NCI-H748 (cell line): ENCODE results near the gene MYCBP.
A peak's percentile ranks its signal among the peaks of the same experiment; 100 is the strongest.
"Not testable (repeated sequence)": the region's sequence is repeated elsewhere in the genome, so short reads cannot be mapped to it uniquely, and the experiment has no call there.

Source experiments
- DNase-seq: peaks from one replicate; lab custom pipeline; 2025; ENCODE audit not compliant: unreplicated experiment; lab: John Stamatoyannopoulos, UW

Gene MYCBP

GRCh38 chr1:38870996-38871395 lies 2.2 kb downstream of the MYCBP start:
- no peak for DNase-seq

- no peak for DNase-seq
Observed at GRCh38 chr1:38867208-38867607, 5.9 kb downstream of the MYCBP start.

DNA sequence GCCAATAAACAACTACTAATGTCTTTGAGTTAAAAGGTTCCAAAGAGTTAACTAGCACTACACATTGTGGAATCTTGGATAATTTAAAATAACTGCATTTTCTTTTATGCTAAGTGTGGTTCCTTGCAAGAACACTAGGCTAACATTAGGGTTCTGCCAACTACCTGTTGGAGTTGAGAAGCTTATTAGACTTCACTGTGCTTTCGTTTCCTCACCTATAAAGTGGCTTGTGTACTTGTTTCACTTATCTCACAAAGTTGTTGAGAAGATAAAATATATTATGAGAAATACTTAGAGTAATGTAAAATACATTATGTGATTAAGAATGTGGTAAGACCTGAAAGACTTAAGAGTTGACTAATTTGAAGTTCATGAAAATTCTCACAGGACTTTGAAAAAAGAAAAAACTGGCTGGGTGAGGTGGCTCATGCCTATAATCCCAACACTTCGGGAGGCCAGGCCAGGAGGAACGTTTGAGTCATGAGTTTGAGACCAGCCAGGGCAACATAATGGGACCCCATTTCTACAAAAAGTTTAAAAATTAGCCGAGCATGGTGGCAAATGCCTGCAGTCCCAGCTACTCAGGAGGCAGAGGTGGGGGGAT lies 7.9 kb downstream of the MYCBP start:
- no peak for DNase-seq

GRCh38 chr1:38860454-38860795 lies 12.7 kb downstream of the MYCBP start:
- DNase-seq, result no peak

- peak; percentile 95 for DNase-seq
Observed at GRCh38 chr1:38859561-38860453, 13.3 kb downstream of the MYCBP start, which contains the start of gene RRAGC. Gene RRAGC, minus strand, starts transcription at chr1:38859772. Its CDS starts 126 bp downstream, at chr1:38859646.

DNA sequence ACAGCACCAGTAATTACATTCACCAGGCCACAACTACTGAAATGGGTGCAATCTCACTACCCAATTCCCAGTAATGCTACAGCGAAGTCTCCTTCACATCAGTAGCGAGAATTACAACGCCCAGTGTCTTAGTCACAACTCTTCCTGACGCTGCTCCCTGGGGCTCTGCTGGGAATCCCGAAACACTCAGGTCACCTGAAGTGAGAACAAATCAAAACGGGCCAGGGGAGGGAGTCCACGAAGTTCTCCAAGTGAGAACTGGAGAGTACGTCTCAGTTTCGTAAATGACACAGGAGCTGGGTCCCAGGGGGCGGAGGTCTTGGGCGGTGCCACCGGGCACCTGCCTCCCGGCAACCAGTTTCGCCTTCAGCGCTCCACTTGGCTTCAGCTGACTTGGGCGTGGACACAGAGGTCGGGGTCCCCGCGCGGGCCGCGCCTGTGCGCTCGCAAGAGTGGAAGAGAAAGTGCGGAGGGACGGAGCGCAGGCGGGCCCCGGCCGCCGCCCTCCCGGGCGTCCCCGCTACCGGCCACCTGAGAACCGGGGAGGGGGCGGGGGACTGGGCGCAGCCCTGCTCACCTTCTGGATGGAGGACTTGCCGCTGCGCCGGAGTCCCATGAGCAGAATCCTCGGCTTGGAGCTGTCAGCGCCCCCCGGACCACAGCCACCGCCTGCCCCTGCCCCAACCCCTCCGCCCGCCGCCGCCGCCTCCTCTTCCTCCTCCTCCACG lies 14.2 kb downstream of the MYCBP start:
- DNase-seq, result peak; percentile 62

DNA sequence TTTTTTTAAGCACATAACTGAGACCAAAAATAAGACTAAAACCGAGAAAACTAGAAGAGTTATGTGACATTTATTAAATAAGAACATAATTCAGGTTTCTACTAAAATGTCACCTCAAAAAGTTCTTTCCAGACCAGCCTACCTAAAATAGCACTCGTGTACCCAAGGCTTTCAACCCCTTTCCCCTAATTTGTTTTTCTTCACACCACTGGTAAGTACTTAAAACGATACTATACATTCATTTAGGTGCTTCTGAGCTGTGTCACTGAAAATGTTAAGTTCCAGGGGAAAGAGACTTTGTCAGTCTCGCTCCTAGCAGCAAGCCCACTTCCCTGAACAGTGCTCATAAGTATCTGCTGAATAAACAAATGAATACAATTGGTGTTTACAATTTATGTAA lies 20.4 kb downstream of the MYCBP start:
- no peak for DNase-seq

DNA sequence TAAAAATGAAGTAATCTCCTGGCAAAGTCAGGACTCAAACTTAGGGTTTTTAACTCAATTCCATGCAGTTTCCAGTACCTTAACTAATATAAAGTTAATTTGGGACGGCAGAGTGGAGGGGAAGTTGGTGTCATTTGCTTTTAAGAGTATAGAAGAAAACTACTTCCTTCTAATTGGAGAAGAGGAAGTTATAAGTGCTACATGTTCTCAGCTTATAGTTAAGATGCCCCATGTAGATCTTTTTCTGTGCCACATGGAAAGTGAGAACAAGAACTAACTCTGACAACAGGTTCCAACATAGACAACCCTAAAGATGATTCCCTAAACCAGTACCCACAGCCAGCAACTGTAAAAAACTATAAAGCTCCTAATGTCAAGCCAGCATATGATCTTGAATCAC lies 25.1 kb downstream of the MYCBP start:
- DNase-seq, result no peak

DNA sequence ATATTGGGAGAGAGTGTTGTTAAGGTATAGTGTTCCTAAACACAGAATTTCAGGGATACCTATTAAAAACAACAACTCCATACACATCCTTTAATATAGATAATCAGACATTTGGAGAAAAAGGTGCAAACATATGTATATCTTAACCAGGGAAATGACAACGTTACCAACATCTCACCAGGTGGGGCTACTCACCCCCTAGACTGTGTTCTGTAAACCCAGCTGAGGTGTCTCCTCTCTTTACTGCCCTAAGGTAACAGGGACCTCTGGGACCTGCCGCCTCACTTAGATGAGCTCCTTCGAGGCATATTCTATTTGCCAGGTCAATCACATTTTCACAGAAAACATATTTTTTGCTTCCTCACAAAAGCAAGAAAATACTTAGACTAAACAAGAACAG lies 26.9 kb downstream of the MYCBP start:
- DNase-seq, result no peak

GRCh38 chr1:38845088-38845487 lies 28.1 kb downstream of the MYCBP start:
- DNase-seq, result not testable (repeated sequence)

- DNase-seq, result no peak
Observed at GRCh38 chr1:38840281-38840680, 32.9 kb downstream of the MYCBP start.

DNA sequence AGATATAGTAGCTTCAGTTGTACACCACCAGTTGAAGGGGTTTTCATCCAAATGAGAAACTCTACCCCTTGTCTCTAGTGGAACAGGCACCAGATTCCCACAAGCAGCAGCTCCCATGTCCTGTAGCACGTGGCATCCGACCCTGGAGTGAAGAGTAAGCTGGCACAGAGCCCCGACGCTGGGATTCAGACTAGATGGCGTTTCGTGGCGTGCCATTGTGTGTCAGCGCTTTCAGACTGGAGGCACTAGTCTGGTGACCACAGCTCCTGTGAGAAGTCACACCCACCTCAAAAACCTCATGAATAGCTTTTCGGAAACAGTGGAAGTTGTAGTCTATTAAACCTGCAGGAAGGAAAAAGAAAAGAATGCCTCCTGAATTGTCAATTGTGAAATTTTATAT lies 33.8 kb downstream of the MYCBP start:
- DNase-seq, result no peak

DNA sequence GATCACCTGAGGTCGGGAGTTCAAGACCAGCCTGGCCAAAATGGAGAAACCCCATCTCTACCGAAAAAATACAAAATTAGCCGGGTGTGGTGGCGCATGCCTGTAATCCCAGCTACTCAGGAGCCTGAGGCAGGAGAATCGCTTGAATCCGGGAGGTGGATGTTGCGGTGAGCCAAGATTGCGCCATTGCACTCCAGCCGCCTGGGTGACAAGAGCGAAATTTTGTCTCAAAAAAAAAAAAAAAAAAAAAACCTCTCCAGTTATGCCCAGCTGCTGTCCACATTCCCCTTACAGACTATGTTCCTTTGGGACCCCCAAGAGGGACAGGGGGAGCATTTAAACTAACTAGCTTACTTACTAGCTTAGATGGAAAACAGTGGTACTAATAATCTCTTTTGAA lies 36.8 kb downstream of the MYCBP start:
- not testable (repeated sequence) for DNase-seq

- peak; percentile 70 for DNase-seq
Observed at GRCh38 chr1:38834937-38835827, 38.0 kb downstream of the MYCBP start.

DNA sequence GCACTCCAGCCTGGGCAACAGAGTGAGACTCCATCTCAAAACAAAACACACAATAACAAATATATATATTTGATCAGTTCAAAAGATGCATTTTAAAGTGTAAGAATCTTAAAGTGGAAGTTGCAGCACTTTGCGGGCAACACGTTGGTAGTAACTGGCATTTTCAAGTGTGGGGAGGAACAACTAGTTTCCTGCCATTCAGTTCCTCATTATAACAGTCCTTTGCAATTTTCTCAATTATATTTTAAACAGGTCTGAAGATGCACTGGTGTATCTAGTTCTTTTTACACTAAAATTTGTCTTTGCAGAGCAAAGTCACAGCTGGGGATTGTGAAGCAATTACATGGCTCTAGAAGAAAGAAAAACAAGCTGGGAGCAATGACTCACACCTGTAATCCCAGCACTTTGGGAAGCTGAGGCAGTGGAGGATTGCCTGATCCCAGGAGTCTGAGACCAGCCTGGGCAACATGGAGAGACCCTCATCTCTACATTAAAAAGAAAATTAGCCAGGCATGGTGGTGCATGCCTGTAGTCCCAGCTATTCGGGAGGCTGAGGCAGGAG lies 38.8 kb downstream of the MYCBP start:
- no peak for DNase-seq

- no peak for DNase-seq
Observed at GRCh38 chr1:38833146-38833545, 40.0 kb downstream of the MYCBP start.

DNA sequence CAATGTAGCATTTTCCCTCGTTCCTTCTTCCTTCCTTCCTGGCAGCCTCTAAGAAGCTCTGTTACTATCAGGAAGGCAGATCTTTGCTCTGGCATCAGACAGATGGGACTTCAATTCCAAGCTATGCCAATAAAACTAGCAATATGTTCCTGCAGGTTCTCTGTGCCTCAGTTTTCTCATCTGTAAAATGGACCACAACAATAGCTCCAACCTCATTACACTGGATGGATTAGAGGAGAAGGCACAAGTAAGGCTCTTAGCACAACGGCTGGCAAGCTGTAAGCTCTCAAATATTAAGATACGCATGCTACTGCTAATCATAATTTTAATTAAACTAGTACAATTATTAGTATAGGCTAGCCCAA lies 40.8 kb downstream of the MYCBP start:
- DNase-seq, result no peak

DNA sequence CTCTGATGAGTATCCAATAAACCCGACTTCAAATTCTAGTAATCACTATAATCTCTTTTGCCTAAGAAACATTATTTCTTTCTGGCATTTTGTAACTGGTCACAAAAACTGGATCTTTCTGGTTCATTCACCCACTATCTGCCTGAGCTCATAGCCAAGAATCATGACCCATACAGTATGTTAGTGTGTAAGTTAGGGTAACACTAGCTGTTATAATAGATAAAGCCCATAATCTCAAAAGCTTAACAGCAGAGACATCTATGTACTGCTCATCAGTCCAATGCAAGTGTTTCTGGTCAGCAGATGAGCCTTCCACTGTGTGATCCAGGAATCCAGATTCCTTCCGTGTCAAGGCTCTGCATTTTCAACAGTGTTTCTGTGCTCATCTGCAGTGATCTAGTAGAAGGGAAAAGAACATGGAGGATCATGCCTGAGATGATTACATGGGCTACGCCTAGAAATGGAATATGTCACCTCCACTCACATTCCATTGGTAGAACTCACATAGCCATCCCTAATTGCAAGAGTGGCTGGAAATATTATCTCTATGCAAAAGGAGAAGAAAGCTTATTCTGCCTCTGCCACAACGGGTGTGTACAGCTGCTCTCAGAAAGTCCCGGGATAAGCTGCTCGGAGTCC lies 41.3 kb downstream of the MYCBP start:
- no peak for DNase-seq

GRCh38 chr1:38829368-38829767 lies 43.8 kb downstream of the MYCBP start:
- DNase-seq, result no peak

DNA sequence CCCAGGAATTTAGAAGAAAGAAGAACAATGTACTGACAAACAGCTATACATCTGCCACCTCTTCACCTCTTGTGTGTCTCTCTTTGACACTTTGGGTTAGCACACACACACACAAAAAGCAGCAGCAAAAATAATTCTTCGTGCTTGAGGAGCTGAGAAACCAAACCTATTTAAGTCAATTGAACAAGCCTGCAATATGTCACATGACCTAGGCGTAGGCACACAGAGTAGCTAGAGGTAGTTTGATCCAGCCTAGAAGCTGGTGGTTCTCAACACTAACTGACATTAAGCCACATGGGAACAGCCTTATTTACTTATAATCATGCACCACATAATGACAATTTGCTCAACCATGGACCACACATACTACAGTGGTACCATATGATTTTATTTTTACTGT lies 45.8 kb downstream of the MYCBP start:
- no peak for DNase-seq
